DOHH2 (cell line): ENCODE measurements around the gene ADCY6.

Source experiments
- H3F3A ChIP-seq: fragments of 200-600 bp; sonication (generic), shearing (Covaris generic); 2 replicates; pipeline ENCODE4 v1.6.0; 2016; ENCODE audit warnings: antibody characterized with exemption, mild to moderate bottlenecking; ENCODE audit not compliant: control insufficient read depth, insufficient read depth
- H3K27ac ChIP-seq: fragments of 200-600 bp; sonication (generic); 2 replicates; pipeline ENCODE4 v1.5.1; 2014; ENCODE audit warnings: low read depth, mild to moderate bottlenecking, low read length, moderate library complexity
- H3K27me3 ChIP-seq: fragments of 200-600 bp; sonication (generic); 2 replicates; pipeline ENCODE4 v1.6.1; 2014; ENCODE audit warnings: mild to moderate bottlenecking, low read length, mixed read lengths; ENCODE audit not compliant: control insufficient read depth
- H3K36me3 ChIP-seq: fragments of 200-600 bp; sonication (generic); 2 replicates; pipeline ENCODE4 v1.6.1; 2014; ENCODE audit warnings: mild to moderate bottlenecking, low read length, moderate library complexity, mixed read lengths; ENCODE audit not compliant: control insufficient read depth
- H3K4me1 ChIP-seq: fragments of 200-600 bp; sonication (generic); 2 replicates; pipeline ENCODE4 v1.6.1; 2014; ENCODE audit warnings: mild to moderate bottlenecking, low read length, mixed read lengths; ENCODE audit not compliant: control insufficient read depth
- H3K4me2 ChIP-seq: fragments of 200-600 bp; sonication (generic); 2 replicates; pipeline ENCODE4 v1.6.0; 2014; ENCODE audit warnings: mild to moderate bottlenecking, low read length, moderate library complexity
- H3K4me3 ChIP-seq: fragments of 200-600 bp; sonication (generic); 2 replicates; pipeline ENCODE4 v1.5.1; 2014; ENCODE audit warnings: mild to moderate bottlenecking, low read length, mixed read lengths
- H3K79me2 ChIP-seq: fragments of 200-600 bp; sonication (generic); 2 replicates; pipeline ENCODE4 v1.6.1; 2014; ENCODE audit warnings: mild to moderate bottlenecking, low read length, mixed read lengths; ENCODE audit not compliant: control insufficient read depth
- H3K9me2 ChIP-seq: fragments of 200-600 bp; sonication (generic); replicated peaks from 2 replicates; pipeline ENCODE4 v1.6.1; 2014; ENCODE audit warnings: mild to moderate bottlenecking, low read length, mixed read lengths; ENCODE audit not compliant: control insufficient read depth
- H3K9me3 ChIP-seq: fragments of 200-600 bp; sonication (generic); 2 replicates; pipeline ENCODE4 v1.6.1; 2014; ENCODE audit warnings: antibody characterized with exemption, low read length, mixed read lengths; ENCODE audit not compliant: control insufficient read depth, insufficient read depth
- H4K20me1 ChIP-seq: fragments of 200-600 bp; sonication (generic); 2 replicates; pipeline ENCODE4 v1.6.0; 2014; ENCODE audit warnings: low read depth, mild to moderate bottlenecking, antibody characterized with exemption, low read length, moderate library complexity; ENCODE audit not compliant: control insufficient read depth, insufficient read depth
- CTCF ChIP-seq: fragments of 200-600 bp; sonication (generic); IDR thresholded peaks from one replicate; pipeline ENCODE4 v1.5.1; 2014; ENCODE audit warnings: antibody characterized with exemption, mild to moderate bottlenecking, low read depth, low read length; ENCODE audit not compliant: poor library complexity, severe bottlenecking
- EZH2phosphoT487 ChIP-seq: fragments of 200-600 bp; sonication (generic); IDR thresholded peaks from 2 replicates; pipeline ENCODE4 v1.6.1; 2017; ENCODE audit warnings: borderline replicate concordance, mild to moderate bottlenecking, antibody characterized with exemption, low read length, moderate library complexity, mixed read lengths

ADCY6 gene

GRCh38 chr12:48770756-48771155 is 18.1 kb downstream of the ADCY6 start:
- H3K36me3 ChIP-seq: no peaks in the 10 kb centered on the region
- TF ChIP-seq CTCF: no peak
- TF ChIP-seq EZH2phosphoT487: no peak

GRCh38 chr12:48768736-48769135 is 20.2 kb downstream of the ADCY6 start:
- Histone ChIP-seq H3K9me2 (no peaks in the 10 kb centered on the region), H3K27ac (no peak overlapping the region), H3K79me2 (no peaks in the 10 kb centered on the region), H3F3A (no peaks in the 10 kb centered on the region), H3K4me1 (no peaks in the 10 kb centered on the region; the same call in 1 of the 2 replicates), H3K36me3 (no peaks in the 10 kb centered on the region), H3K4me2 (no peak overlapping the region), H4K20me1 (no peaks in the 10 kb centered on the region), H3K4me3 (no peak overlapping the region), H3K27me3 (peaks cover 16% of the 10 kb centered on the region), H3K9me3 (no peaks in the 10 kb centered on the region)
- TF ChIP-seq EZH2phosphoT487 (no peak), CTCF (no peak)

More at GRCh38 chr12:48770756-48771155, 18.1 kb downstream of the ADCY6 start:
- no peak overlapping the region for H3K4me2 ChIP-seq
- no peak overlapping the region for H3K27ac ChIP-seq
- no peak overlapping the region for H3K4me3 ChIP-seq
- H3K27me3 ChIP-seq: peaks cover 8% of the 10 kb centered on the region
- no peaks in the 10 kb centered on the region for H3F3A ChIP-seq
- H3K79me2 ChIP-seq: no peaks in the 10 kb centered on the region
- H4K20me1 ChIP-seq: no peaks in the 10 kb centered on the region
- H3K9me2 ChIP-seq: no peaks in the 10 kb centered on the region
- H3K4me1 ChIP-seq: no peaks in the 10 kb centered on the region; the same call in 1 of the 2 replicates
- no peaks in the 10 kb centered on the region for H3K9me3 ChIP-seq

- H3K9me2 ChIP-seq: no peaks in the 10 kb centered on the region
- H3F3A ChIP-seq: no peaks in the 10 kb centered on the region
- no peak overlapping the region for H3K4me3 ChIP-seq
- peaks cover 16% of the 10 kb centered on the region for H3K27me3 ChIP-seq
- no peaks in the 10 kb centered on the region; the same call in 1 of the 2 replicates for H3K4me1 ChIP-seq
- no peak overlapping the region for H3K4me2 ChIP-seq
- H3K36me3 ChIP-seq: no peaks in the 10 kb centered on the region
- no peaks in the 10 kb centered on the region for H4K20me1 ChIP-seq
- no peaks in the 10 kb centered on the region for H3K79me2 ChIP-seq
- no peaks in the 10 kb centered on the region for H3K9me3 ChIP-seq
- no peak overlapping the region for H3K27ac ChIP-seq
- TF ChIP-seq CTCF: no peak
Observed at GRCh38 chr12:48768147-48768546, 20.7 kb downstream of the ADCY6 start.

- H3F3A ChIP-seq: no peaks in the 10 kb centered on the region
- H3K27ac ChIP-seq: no peak overlapping the region
- H4K20me1 ChIP-seq: no peaks in the 10 kb centered on the region
- H3K27me3 ChIP-seq: peaks cover 16% of the 10 kb centered on the region
- H3K9me3 ChIP-seq: no peaks in the 10 kb centered on the region
- no peaks in the 10 kb centered on the region; the same call in 1 of the 2 replicates for H3K4me1 ChIP-seq
- no peaks in the 10 kb centered on the region for H3K9me2 ChIP-seq
- H3K79me2 ChIP-seq: no peaks in the 10 kb centered on the region
- no peaks in the 10 kb centered on the region for H3K36me3 ChIP-seq
- no peak for TF ChIP-seq CTCF
- TF ChIP-seq EZH2phosphoT487: no peak
- H3K4me2 ChIP-seq: no peak overlapping the region
- no peak overlapping the region for H3K4me3 ChIP-seq
Observed at GRCh38 chr12:48767521-48767920, 21.4 kb downstream of the ADCY6 start.
